HCT116 (cell line): ENCODE data around the gene ARHGAP28. TPM values are rescaled to one million over a fixed set of nuclear protein-coding genes. Genes with fewer than 3 reads are reported as not detected.

Experiments used
- ATAC-seq: fragments of 200-7000 bp; cut with Tn5 transposase; 2 replicates; pipeline ENCODE4 v1.9.1; 2020; ENCODE audit warnings: mild to moderate bottlenecking, moderate library complexity
- BruUV-seq: library from RNA; stranded (reverse); fragments of 400-500 nt; replicated peaks from 2 replicates; lab custom pipeline; 2021; lab: Mats Ljungman, UMichigan
- CTCF ChIA-PET: fragments of 300-600 bp; sonication (Branson Sonifier 250); formaldehyde crosslinking; loops from one replicate; lab custom pipeline; 2021; ENCODE audit warnings: antibody characterized with exemption; lab: Charles Lee
- POLR2A ChIA-PET: fragments of 300-600, 350-600 bp; sonication (Branson Sonifier 250); formaldehyde crosslinking; loops from one replicate; lab custom pipeline; 2021; ENCODE audit warnings: antibody characterized with exemption; lab: Charles Lee
- RAD21 ChIA-PET, 2 experiments: fragments of 300-600 bp; sonication (Branson Sonifier 250); formaldehyde crosslinking; loops; one replicate each; lab custom pipeline; 2023; ENCODE audit warnings: low total read pairs in 2 of 2; ENCODE audit not compliant: uncharacterized antibody in 2 of 2, unreplicated experiment in 2 of 2, low non-redundant PET in 1 of 2; lab: Charles Lee
- DNase-seq: peaks from one replicate; pipeline ENCODE4 v3.0.0-alpha.2; 2010; ENCODE audit warnings: low read depth, low spot score
- H2AFZ ChIP-seq: fragments of 200-600 bp; shearing (Covaris generic), sonication (generic); 2 replicates; pipeline ENCODE4 v1.6.1; 2017; ENCODE audit warnings: low read depth, mixed run types, mixed read lengths, antibody characterized with exemption, low read length; ENCODE audit not compliant: poor library complexity, severe bottlenecking
- H3K27ac ChIP-seq: 2 replicates; pipeline ENCODE4 v1.5.1; 2012; ENCODE audit warnings: low read depth, low read length
- H3K27me3 ChIP-seq: fragments of 200-600 bp; sonication (generic); 2 replicates; pipeline ENCODE4 v1.6.1; 2016; ENCODE audit warnings: mixed run types, low read length, mixed read lengths; ENCODE audit not compliant: insufficient read depth
- H3K36me3 ChIP-seq, 2 experiments: fragments of 200-500 bp in 1 of 2; fragments of 200-600 bp in 1 of 2; sonication (Bioruptor generic) in 1 of 2; sonication (generic) in 1 of 2; 2 replicates each; pipeline versions ENCODE4 v1.5.1 to v1.6.1; 2014 to 2016; ENCODE audit warnings: low read length in 2 of 2, inconsistent platforms in 1 of 2, mixed read lengths in 1 of 2, mixed run types in 1 of 2; ENCODE audit not compliant: insufficient read depth in 2 of 2, control insufficient read depth in 1 of 2
- H3K4me1 ChIP-seq, 2 experiments: fragments of 200-600 bp in 1 of 2; sonication (generic) in 1 of 2; 2 replicates each; pipeline versions ENCODE4 v1.5.1 to v1.6.1; 2012 to 2017; ENCODE audit warnings: low read length in 2 of 2, inconsistent platforms in 1 of 2, mild to moderate bottlenecking in 1 of 2, mixed read lengths in 1 of 2, mixed run types in 1 of 2, moderate library complexity in 1 of 2; ENCODE audit not compliant: insufficient read depth in 2 of 2, control insufficient read depth in 1 of 2
- H3K4me2 ChIP-seq: fragments of 200-600 bp; sonication (generic); 2 replicates; pipeline ENCODE4 v1.6.1; 2017; ENCODE audit warnings: mixed run types, low read length, mixed read lengths
- H3K4me3 ChIP-seq, 2 experiments: fragments of 200-600 bp in 1 of 2; sonication (generic) in 1 of 2; replicated peaks in 1 of 2; 2 replicates each; pipeline ENCODE4 v1.5.1; 2011 to 2016; ENCODE audit warnings: low read length in 2 of 2, control low read depth in 1 of 2, low read depth in 1 of 2, mild to moderate bottlenecking in 1 of 2, mixed read lengths in 1 of 2, mixed run types in 1 of 2
- H3K79me2 ChIP-seq: fragments of 200-600 bp; sonication (generic); 2 replicates; pipeline ENCODE4 v1.6.1; 2017; ENCODE audit warnings: mild to moderate bottlenecking, mixed run types, low read length, moderate library complexity, mixed read lengths; ENCODE audit not compliant: insufficient read depth
- H3K9ac ChIP-seq: fragments of 200-600 bp; sonication (generic); 2 replicates; pipeline ENCODE4 v1.6.1; 2016; ENCODE audit warnings: low read length, mixed read lengths
- H3K9me2 ChIP-seq: fragments of 200-600 bp; sonication (generic), shearing (Covaris generic); 2 replicates; pipeline ENCODE4 v1.6.1; 2017; ENCODE audit warnings: mixed run types, mild to moderate bottlenecking, moderate library complexity; ENCODE audit not compliant: insufficient read depth
- H3K9me3 ChIP-seq, 2 experiments: fragments of 200-500 bp in 1 of 2; fragments of 200-600 bp in 1 of 2; sonication (Bioruptor generic) in 1 of 2; sonication (generic) in 1 of 2; 2 replicates each; pipeline ENCODE4 v1.6.1; 2014 to 2017; ENCODE audit warnings: low read length in 2 of 2, mixed read lengths in 2 of 2, inconsistent platforms in 1 of 2, low read depth in 1 of 2, mild to moderate bottlenecking in 1 of 2, mixed run types in 1 of 2, moderate library complexity in 1 of 2; ENCODE audit not compliant: control insufficient read depth in 1 of 2, insufficient read depth in 1 of 2
- H4K20me1 ChIP-seq: fragments of 200-600 bp; sonication (generic), shearing (Covaris generic); 2 replicates; pipeline ENCODE4 v1.6.1; 2017; ENCODE audit warnings: mixed run types, mild to moderate bottlenecking, moderate library complexity; ENCODE audit not compliant: insufficient read depth
- ATF3 ChIP-seq: IDR thresholded peaks from 2 replicates; pipeline ENCODE4 v1.6.1; 2012
- CEBPB ChIP-seq: IDR thresholded peaks from 2 replicates; pipeline ENCODE4 v1.6.1; 2012; ENCODE audit warnings: low read depth
- CTCF ChIP-seq, 3 experiments: fragments of 200-600 bp in 1 of 3; sonication (generic) in 1 of 3; IDR thresholded peaks in 2 of 3; conservative IDR thresholded peaks in 1 of 3; 2 replicates each; pipeline ENCODE4 v1.5.1; 2012 to 2017; ENCODE audit warnings: low read depth in 2 of 3, low read length in 2 of 3, antibody characterized with exemption in 1 of 3, borderline replicate concordance in 1 of 3, control low read depth in 1 of 3, mild to moderate bottlenecking in 1 of 3, mixed read lengths in 1 of 3, mixed run types in 1 of 3, moderate library complexity in 1 of 3; ENCODE audit not compliant: insufficient read depth in 1 of 3
- EGR1 ChIP-seq: IDR thresholded peaks from 2 replicates; pipeline ENCODE4 v1.6.1; 2012; ENCODE audit warnings: low read depth
- FOSL1 ChIP-seq: IDR thresholded peaks from 2 replicates; pipeline ENCODE4 v1.6.1; 2012; ENCODE audit warnings: low read depth
- MAX ChIP-seq: IDR thresholded peaks from 2 replicates; pipeline ENCODE4 v1.6.1; 2012
- RAD21 ChIP-seq: IDR thresholded peaks from 2 replicates; pipeline ENCODE4 v1.6.1; 2012; ENCODE audit warnings: low read depth, mild to moderate bottlenecking
- SP1 ChIP-seq: IDR thresholded peaks from 2 replicates; pipeline ENCODE4 v1.6.1; 2012; ENCODE audit warnings: low read depth
- SRF ChIP-seq: IDR thresholded peaks from 2 replicates; pipeline ENCODE4 v1.6.1; 2012; ENCODE audit warnings: low read depth
- TCF7L2 ChIP-seq: IDR thresholded peaks from 2 replicates; pipeline ENCODE4 v1.7.0; 2011; ENCODE audit warnings: borderline replicate concordance, inconsistent platforms; ENCODE audit not compliant: insufficient read depth, insufficient read length; ENCODE audit errors: extremely low read depth
- YY1 ChIP-seq: IDR thresholded peaks from 2 replicates; pipeline ENCODE4 v1.6.1; 2011; ENCODE audit warnings: low read length, low read depth, moderate library complexity, mild to moderate bottlenecking; ENCODE audit not compliant: insufficient replicate concordance; ENCODE audit errors: extremely low read depth
- ZFX ChIP-seq: fragments of 450-650 bp; IDR thresholded peaks from 2 replicates; pipeline ENCODE4 v1.6.1; 2017
- intact Hi-C: fragments of 100-400 bp; cut with micrococcal nuclease; formaldehyde crosslinking; loops from 2 replicates; pipeline ENCODE4 v1.10.0; 2022
- total RNA-seq: library from RNA; stranded (reverse); gene quantifications from one replicate; pipeline ENCODE4 v1.2.1, GENCODE V29; 2021; ENCODE audit not compliant: unreplicated experiment

ARHGAP28 gene
- total RNA-seq, 1 experiment from 2014 or later: not detected

GRCh38 chr18:6860804-6861448, 131.4 kb downstream of the ARHGAP28 start:
- H3K27me3 ChIP-seq: no peaks in the 10 kb centered on the region
- H3K27ac ChIP-seq: no peak overlapping the region
- no peak overlapping the region for H3K4me2 ChIP-seq
- H3K4me1 ChIP-seq: no peaks in the 10 kb centered on the region
- no peaks in the 10 kb centered on the region for H3K9me2 ChIP-seq
- no peak overlapping the region for H3K4me3 ChIP-seq
- H2AFZ ChIP-seq: no peak overlapping the region
- TF ChIP-seq ZFX (no peak), CTCF (IDR thresholded peaks at IDR 0.05 in 2 of 3, conservative IDR thresholded peaks at IDR 0.05 in 1 of 3; ENCODE audit: borderline replicate concordance in 1 of 3, insufficient read depth in 1 of 3, low read depth in 2 of 3, low read length in 2 of 3) (no peak), SP1 (no peak), FOSL1 (no peak), SRF (no peak), ATF3 (no peak), TCF7L2 (no peak), YY1 (no peak), MAX (no peak), EGR1 (no peak), CEBPB (no peak), RAD21 (no peak)
- ChIA-PET CTCF (no interaction called here), POLR2A (no interaction called here), RAD21 (no interaction called here)
- no peaks in the 10 kb centered on the region for H3K79me2 ChIP-seq
- H4K20me1 ChIP-seq: no peaks in the 10 kb centered on the region
- ATAC-seq (no peak), DNase-seq (no peak)
- no peak overlapping the region for H3K9ac ChIP-seq
- peaks cover under 1 to 17% of the 10 kb centered on the region in 2 experiments; a peak in 2 of 4 replicates for H3K9me3 ChIP-seq
- intact Hi-C loops: no loop called here
- H3K36me3 ChIP-seq: no peaks in the 10 kb centered on the region
- no TSS peak for BruUV-seq
